HG03108 (cell line): ENCODE results near the gene PPP2R5C.
"Not testable (repeated sequence)": the region's sequence is repeated elsewhere in the genome, so short reads cannot be mapped to it uniquely, and the experiment has no call there.

Experiments used
- ATAC-seq: cut with Tn5 transposase; IDR thresholded peaks from one replicate; pipeline ENCODE4 v1.9.1; 2021; ENCODE audit warnings: moderate library complexity; ENCODE audit not compliant: unreplicated experiment

Gene PPP2R5C

GRCh38 chr14:101749756-101750155, 11.8 kb upstream of the PPP2R5C start:
- not testable (repeated sequence) for ATAC-seq

DNA sequence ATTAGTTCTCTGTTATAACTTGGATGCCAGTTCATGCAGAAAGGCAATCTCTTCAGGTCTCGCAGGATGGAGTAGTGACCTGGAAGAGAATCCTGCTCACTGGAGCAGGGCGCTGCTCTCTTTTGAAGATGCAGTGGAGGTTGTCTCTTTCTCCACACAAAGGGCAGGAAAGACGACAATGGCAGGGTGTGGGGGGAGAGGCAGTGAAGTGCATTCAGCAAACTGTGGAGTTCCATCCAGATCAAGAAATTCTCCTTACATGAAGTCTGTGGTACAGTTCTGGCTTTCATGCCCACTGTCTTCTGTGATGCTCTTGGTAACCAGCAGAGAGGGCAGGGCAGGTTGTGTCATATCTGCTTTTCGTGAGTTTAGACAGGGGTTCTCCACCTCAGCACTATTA, 6.6 kb upstream of the PPP2R5C start:
- ATAC-seq, result no peak

DNA sequence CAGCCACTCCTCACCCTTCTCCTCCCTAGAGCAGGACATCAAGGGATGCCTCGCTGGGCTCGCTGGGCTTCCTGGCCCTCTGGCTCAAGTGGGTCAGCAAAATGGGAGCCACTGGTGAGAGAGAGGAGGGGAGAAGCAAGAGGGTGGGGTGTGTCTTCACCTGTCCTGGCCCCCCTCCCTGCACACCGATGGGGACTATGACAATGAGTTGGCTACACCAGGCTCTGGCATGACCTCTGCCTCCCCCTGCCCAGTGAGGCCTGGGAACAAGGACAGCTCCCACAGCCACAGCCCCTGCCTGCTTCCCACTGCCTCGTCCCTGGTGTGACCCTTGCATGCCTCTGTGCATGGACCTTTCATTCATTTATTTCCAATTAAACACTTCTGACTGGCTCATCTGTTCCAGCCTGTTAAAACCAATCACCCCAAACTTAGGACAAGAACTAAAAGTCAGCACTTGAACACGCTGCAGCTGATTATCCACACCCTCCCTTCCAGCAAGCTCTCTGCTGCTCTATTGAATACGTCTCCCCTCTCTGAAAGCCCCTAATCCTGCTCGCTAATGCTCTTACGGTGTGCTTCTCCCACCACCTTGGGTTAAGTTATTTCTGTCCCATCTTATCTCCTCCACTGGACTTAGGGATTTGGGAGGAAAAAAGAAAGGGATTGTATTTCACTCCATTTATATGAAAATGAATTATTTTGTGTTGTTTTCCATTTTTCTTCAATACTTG, 5.8 kb upstream of the PPP2R5C start:
- no peak for ATAC-seq

GRCh38 chr14:101757064-101757838, 4.3 kb upstream of the PPP2R5C start:
- no peak for ATAC-seq

DNA sequence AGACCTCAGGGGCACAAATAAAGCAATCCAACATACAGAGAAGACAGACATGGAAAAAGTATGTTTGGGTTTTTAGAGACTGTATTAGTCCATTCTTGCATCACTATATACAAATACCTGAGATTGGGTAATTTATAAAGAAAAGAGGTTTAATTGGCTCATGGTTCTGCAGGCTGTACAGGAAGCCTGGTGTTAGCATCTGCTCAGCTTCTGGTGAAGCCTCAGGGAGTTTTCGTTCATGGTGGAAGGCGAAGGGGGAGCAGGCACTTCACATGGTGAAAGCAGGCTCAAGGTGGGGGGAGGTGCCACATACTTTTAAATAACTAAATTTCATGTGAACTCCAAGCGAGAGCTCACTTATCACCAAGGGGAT, 3.7 kb upstream of the PPP2R5C start:
- no peak for ATAC-seq

GRCh38 chr14:101758913-101759593, 2.5 kb upstream of the PPP2R5C start:
- no peak for ATAC-seq

DNA sequence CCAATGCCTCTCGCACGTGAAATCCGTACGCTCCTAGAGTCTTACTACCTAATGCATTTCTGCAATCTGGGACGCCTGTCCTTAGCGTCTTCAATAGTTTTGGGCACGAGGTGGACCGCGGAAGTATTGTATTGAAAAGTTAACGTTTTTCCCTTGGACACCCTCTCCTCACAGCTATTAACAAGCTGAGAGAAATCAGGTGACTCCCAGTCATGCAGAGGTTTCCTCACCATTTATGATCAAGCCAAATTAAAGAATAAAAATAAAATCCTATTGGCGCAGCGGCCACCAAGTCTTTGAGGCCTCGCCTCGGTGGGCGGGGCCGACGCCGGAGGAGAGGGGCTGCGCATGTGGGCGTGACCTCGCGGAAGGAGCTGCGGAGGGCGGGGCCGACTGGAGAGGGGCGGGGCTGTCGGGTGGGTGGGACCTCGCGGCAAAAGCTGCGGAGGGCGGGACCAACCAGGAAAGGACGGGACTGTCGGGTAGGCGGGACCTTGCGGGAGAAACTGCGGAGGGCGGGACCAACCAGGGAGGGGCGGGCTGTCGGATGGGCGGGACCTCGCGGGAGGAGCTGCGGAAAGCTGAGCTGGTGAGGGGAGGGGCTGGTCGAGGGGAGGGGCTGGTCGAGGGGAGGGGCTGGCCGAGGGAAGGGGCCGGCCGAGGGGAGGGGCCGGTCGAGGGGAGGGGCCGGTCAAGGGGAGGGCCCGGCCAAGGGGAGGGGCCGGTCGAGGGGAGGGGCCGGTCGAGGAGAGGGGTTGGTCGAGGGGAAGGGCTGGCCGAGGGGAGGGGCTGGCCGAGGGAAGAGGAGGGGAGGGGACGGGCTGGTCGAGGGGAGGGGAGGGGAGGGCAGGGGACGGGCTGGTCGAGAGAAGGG, 1.1 kb upstream of the PPP2R5C start:
- peak; percentile 51 for ATAC-seq

DNA sequence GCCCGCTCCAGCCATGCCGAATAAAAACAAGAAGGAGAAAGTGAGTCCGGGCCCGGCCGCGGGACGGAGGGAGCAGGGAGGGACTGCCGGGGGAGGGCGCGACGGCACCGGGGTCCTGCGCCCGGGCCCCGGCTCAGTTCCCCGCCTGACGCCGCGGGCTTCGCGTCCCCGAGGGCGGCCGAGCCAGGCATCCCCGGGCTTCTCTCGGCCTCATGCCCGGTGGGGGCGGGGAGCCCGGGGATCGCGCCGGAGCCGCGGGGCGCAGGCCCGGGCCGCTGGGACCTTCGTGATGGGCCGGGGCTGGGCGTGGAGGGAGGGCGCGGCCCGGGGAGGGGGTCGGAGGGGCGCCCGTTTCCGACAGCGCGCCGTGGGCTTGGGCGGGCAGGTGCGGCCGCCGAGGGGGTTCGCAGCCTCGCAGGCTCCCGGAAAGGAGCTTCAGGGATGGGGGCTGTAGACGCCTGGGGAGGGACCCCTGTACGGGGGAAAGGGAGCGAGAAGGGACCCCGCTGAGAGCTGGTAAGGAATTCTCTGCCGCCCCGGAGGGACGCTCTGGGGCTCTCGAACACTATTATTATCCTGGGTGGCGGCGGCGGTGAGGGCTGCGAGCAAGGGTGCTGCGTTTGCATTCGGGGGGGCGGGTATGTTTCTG, 496 bp downstream of the PPP2R5C start:
- ATAC-seq, result peak; percentile 24

GRCh38 chr14:101762530-101763101, 1.1 kb downstream of the PPP2R5C start:
- no peak for ATAC-seq

GRCh38 chr14:101763941-101764709, 2.6 kb downstream of the PPP2R5C start:
- ATAC-seq, result no peak

DNA sequence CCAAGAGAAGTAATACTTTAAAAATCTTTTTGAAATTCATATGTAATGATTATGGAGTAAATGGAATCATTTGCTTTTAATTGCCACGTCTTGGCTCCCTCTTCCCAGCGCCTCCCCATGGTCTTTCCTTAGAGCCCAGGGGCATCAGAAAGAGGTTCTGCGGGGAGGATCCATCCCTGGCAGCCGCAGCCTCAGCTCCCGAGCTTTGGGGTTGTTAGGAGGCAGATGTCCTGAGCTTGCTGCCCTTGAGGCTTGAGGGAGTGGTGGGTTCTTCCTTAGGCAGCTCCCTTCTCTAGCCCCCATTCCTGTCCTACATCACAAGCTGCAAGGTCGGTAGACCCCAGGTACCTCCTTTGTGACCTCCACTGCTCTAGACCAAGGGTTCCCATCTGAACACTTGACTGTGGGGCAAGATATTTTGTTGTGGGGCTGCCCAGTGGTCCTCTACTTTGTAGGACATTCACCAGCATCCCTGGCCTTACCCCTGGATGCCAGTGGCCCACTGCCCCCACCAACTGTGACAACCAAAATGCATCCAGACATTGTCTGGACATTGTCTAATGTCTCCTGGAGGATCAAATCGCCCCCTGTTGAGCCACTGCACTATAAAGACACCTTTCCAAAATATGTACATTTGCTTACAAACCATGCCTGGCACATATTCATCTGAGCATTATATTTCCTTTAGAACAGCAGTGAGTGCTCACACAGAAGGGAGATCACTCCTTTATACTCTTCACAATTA, 6.3 kb downstream of the PPP2R5C start:
- no peak for ATAC-seq

DNA sequence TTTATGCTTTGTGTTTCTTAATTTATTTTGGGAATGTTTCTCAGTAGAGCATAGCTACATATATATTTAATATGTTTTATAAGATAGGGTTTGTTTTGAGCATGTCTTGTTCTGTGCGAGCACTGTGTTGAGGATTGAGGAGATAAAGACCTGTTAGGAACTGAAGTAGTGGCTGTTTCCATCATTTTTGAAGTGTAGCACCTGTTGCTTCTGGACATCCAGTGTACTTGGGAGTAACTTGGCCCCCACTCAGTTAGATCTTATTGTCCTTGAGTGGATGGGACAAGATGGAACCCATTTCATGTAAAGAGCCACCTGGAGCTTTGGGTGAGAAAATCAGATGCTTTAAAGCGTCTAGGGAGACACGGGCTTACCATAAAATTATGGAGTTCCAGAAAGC, 8.7 kb downstream of the PPP2R5C start:
- no peak for ATAC-seq

DNA sequence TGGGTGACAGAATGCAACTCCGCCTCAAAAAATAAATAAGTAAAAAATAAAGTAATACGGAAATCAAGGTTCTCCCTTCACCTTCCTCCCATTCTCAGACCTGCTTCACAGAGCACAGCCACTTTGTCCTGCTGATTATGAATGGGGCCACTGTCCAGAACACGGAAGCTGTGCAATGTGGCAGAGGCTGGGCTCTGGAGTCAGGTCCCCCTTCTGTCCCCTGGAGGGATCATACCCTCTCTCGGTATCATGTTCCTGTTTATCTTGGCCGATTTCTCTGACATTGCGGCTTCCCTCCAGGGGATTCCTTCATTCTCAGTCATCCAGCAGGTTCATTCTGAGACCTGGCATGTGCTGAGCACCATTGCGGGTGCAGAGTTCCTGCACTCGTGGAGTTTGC, 11.3 kb downstream of the PPP2R5C start:
- no peak for ATAC-seq

- ATAC-seq, result no peak
Measured at GRCh38 chr14:101773378-101773777, 11.9 kb downstream of the PPP2R5C start.

DNA sequence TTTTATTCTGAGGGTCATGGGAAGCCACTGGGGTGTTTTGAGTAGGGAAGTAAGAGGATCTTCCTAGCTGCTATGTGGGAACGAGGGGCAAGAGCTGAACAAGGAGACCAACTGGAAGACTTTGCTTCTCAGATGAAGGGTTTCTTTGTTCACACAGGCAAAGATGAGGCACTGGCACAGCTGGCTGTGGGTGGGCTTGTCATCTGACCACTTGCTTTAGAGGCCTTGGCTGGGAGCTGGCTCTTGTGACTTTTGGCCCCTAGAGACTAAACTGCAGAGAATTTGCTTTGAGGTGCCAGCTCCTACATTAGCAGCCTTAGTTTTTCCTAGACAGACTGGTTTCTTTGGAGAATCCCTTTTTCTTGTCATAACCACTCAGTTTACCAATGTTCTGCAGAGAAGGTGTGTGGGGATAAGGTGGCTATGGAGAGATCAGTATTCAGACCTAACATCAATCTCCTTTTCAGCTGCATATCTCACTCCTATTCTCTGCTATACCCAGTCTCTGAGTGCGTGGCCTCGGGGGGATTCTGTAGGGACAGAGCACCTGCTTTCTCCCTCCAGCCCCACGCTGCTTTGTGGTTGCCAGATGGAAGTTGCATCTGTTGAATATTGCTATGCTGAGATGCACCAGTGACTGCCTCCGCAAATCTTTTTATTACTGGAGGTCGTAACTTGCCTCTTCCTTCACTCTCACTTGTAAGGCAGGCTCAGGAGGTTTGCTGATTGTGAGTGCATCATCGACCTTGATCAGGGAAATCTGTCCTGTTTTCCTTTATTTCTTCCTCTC, 12.7 kb downstream of the PPP2R5C start:
- no peak for ATAC-seq

DNA sequence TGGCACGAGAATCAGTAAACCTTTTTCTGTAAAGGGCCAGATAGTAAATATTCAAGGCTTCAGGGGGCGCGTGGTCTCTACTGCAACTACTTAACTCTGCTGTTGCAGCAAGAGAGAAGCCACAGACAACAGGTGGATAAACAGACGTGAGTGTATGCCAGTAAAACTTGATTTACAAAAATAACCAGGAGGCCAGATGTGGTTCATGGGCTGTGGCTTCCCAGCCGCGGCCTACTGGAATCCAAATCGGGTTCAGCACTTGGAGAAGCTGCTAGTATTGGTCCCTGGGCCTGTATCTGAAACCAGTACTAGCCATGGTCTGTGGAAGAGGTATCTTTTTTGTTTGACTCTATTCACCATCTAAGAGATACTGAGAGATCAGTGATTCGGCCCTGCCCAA, 13.3 kb downstream of the PPP2R5C start:
- no peak for ATAC-seq

DNA sequence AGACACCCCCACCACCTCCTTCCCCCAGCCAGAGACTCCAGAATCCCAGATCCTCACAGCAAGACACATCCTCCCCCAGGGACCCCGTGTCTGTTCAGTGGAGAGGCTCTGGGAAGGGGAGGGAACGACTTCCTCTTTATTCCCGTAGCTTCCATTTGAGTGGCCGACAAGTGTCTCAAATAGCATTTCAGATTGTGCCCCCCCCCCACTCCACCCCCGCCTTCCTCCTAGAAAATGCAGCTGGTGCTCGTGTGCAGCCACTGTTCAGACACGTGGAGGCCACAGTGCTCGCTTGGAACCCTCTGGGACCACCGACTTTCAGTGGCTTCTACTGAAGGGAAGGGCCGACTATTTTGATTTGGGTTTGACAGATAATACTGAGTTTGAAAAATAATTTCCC, 14.3 kb downstream of the PPP2R5C start:
- no peak for ATAC-seq

DNA sequence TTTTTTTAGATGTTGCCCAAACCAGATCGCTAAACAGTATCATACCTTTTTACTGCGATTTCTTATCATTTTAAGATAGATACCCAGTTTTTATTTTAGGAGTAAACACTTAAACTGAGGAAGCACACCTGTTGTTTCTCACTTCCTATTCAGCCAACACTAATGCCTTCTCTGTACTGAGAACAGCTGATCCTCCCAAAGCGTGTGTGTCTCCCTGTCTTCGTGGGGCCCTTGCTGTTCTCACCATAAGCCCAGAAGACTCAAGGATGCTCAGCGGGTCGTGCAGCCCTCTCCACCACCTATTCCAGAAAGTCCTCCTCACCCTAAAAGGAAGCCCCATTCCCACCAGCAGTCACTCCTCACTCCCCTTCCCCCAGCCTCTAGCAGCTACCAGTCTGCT, 14.8 kb downstream of the PPP2R5C start:
- ATAC-seq, result no peak
